22Rv1 (cell line): ENCODE results near the gene SEC23IP.

ENCODE experiments used
- CTCF ChIP-seq: fragments of 450-650 bp; IDR thresholded peaks from 2 replicates; pipeline ENCODE4 v1.5.1; 2017; ENCODE audit warnings: mild to moderate bottlenecking
- ZFX ChIP-seq: fragments of 450-650 bp; IDR thresholded peaks from 2 replicates; pipeline ENCODE4 v1.6.1; 2017; ENCODE audit warnings: antibody characterized with exemption, borderline replicate concordance

- TF ChIP-seq CTCF (no peak), ZFX (no peak)
Observed at GRCh38 chr10:119867317-119867716, 25.2 kb upstream of the SEC23IP start.
